HepG2 (cell line): ENCODE measurements around the gene C14orf93. TPM values are rescaled to one million over a fixed set of nuclear protein-coding genes. Genes with fewer than 3 reads are reported as not detected.
A peak's percentile ranks its signal among the peaks of the same experiment; 100 is the strongest.

ENCODE experiments used
- ELF1 ChIP-seq: sonication (generic); formaldehyde crosslinking; IDR thresholded peaks from 2 replicates; pipeline ENCODE4 v1.4.0; 2020; ENCODE audit warnings: missing genetic modification reagents
- FOSL2 ChIP-seq: sonication (generic); formaldehyde crosslinking; IDR thresholded peaks from 2 replicates; pipeline ENCODE4 v1.4.0; 2020; ENCODE audit warnings: missing genetic modification reagents
- FOXA1 ChIP-seq, 2 experiments: fragments of 450-650 bp in 1 of 2; sonication (generic) in 1 of 2; formaldehyde crosslinking in 1 of 2; IDR thresholded peaks; 2 replicates each; pipeline versions ENCODE4 v1.4.0 to v1.6.1; 2016 to 2020; ENCODE audit warnings: missing genetic modification reagents in 1 of 2
- FOXK1 ChIP-seq: sonication (generic); formaldehyde crosslinking; IDR thresholded peaks from 2 replicates; pipeline ENCODE4 v1.4.0; 2020; ENCODE audit warnings: low read depth, missing genetic modification reagents, borderline replicate concordance
- GATAD1 ChIP-seq: IDR thresholded peaks from 2 replicates; pipeline ENCODE4 v1.6.1; 2016; ENCODE audit warnings: missing genetic modification reagents, missing compliant biosample characterization
- GPN1 ChIP-seq: sonication (generic); formaldehyde crosslinking; IDR thresholded peaks from 2 replicates; pipeline ENCODE4 v1.5.1; 2020; ENCODE audit warnings: missing genetic modification reagents, borderline replicate concordance
- GTF2F1 ChIP-seq: fragments of 150-350 bp; IDR thresholded peaks from 2 replicates; pipeline ENCODE4 v1.6.1; 2014; ENCODE audit warnings: low read length
- HNRNPUL1 ChIP-seq: fragments of 200-400 bp; formaldehyde crosslinking; IDR thresholded peaks from 2 replicates; pipeline ENCODE4 v1.6.1; 2017; ENCODE audit warnings: low read depth, mild to moderate bottlenecking, low read length, moderate library complexity
- MED8 ChIP-seq: sonication (generic); formaldehyde crosslinking; IDR thresholded peaks from 2 replicates; pipeline ENCODE4 v1.8.1; 2023; ENCODE audit warnings: mild to moderate bottlenecking, missing genetic modification reagents; ENCODE audit not compliant: insufficient replicate concordance
- NBN ChIP-seq: fragments of 450-650 bp; conservative IDR thresholded peaks from 2 replicates; pipeline ENCODE4 v1.6.1; 2017
- NFE2L1 ChIP-seq: sonication (generic); formaldehyde crosslinking; IDR thresholded peaks from 2 replicates; pipeline ENCODE4 v1.4.0; 2020; ENCODE audit warnings: missing genetic modification reagents, mild to moderate bottlenecking, borderline replicate concordance
- NONO ChIP-seq, 2 experiments: fragments of 450-650 bp in 1 of 2; sonication (generic) in 1 of 2; formaldehyde crosslinking in 1 of 2; IDR thresholded peaks in 1 of 2; conservative IDR thresholded peaks in 1 of 2; 2 replicates each; pipeline versions ENCODE4 v1.6.1 to v1.8.0; 2017 to 2022; ENCODE audit warnings: mild to moderate bottlenecking in 1 of 2, missing genetic modification reagents in 1 of 2, moderate library complexity in 1 of 2
- PAX8 ChIP-seq: sonication (generic); formaldehyde crosslinking; IDR thresholded peaks from 2 replicates; pipeline ENCODE4 v1.8.0; 2022; ENCODE audit warnings: mild to moderate bottlenecking, missing genetic modification reagents, borderline replicate concordance
- SUZ12 ChIP-seq: fragments of 150-350 bp; IDR thresholded peaks from 2 replicates; pipeline ENCODE4 v1.6.1; 2014; ENCODE audit warnings: low read depth, low read length
- SYNCRIP ChIP-seq: fragments of 200-400 bp; formaldehyde crosslinking; IDR thresholded peaks from 2 replicates; pipeline ENCODE4 v1.6.1; 2018; ENCODE audit warnings: mild to moderate bottlenecking, low read depth, low read length; ENCODE audit not compliant: insufficient read depth
- ZBTB8A ChIP-seq: sonication (generic); formaldehyde crosslinking; IDR thresholded peaks from 2 replicates; pipeline ENCODE4 v1.4.0; 2020; ENCODE audit warnings: mild to moderate bottlenecking, low read depth, missing genetic modification reagents, borderline replicate concordance
- ZC3H4 ChIP-seq: sonication (generic); formaldehyde crosslinking; IDR thresholded peaks from 2 replicates; pipeline ENCODE4 v1.4.0; 2020; ENCODE audit warnings: missing genetic modification reagents, borderline replicate concordance
- ZEB1 ChIP-seq: IDR thresholded peaks from 2 replicates; pipeline ENCODE4 v1.6.1; 2012; ENCODE audit warnings: mild to moderate bottlenecking, low read depth, inconsistent platforms; ENCODE audit not compliant: insufficient replicate concordance
- ZFYVE20 ChIP-seq: sonication (generic); formaldehyde crosslinking; IDR thresholded peaks from 2 replicates; pipeline ENCODE4 v1.8.0; 2023; ENCODE audit warnings: low read depth, mild to moderate bottlenecking, moderate library complexity, missing genetic modification reagents, borderline replicate concordance
- ZKSCAN8 ChIP-seq: IDR thresholded peaks from 2 replicates; pipeline ENCODE4 v1.6.1; 2016; ENCODE audit warnings: borderline replicate concordance, missing genetic modification reagents, missing compliant biosample characterization
- ZNF235 ChIP-seq: sonication (generic); formaldehyde crosslinking; IDR thresholded peaks from 2 replicates; pipeline ENCODE4 v1.8.1; 2023; ENCODE audit warnings: mild to moderate bottlenecking, missing genetic modification reagents, borderline replicate concordance
- ZNF264 ChIP-seq: sonication (generic); formaldehyde crosslinking; IDR thresholded peaks from 2 replicates; pipeline ENCODE4 v1.4.0; 2020; ENCODE audit warnings: missing genetic modification reagents
- ZNF335 ChIP-seq: sonication (generic); formaldehyde crosslinking; IDR thresholded peaks from 2 replicates; pipeline ENCODE4 v1.4.0; 2020; ENCODE audit warnings: missing genetic modification reagents
- ZNF33A ChIP-seq: sonication (generic); formaldehyde crosslinking; IDR thresholded peaks from 2 replicates; pipeline ENCODE4 v1.5.1; 2020; ENCODE audit warnings: missing genetic modification reagents, mild to moderate bottlenecking, moderate library complexity, borderline replicate concordance
- ZNF383 ChIP-seq: sonication (generic); formaldehyde crosslinking; IDR thresholded peaks from 2 replicates; pipeline ENCODE4 v1.4.0; 2020; ENCODE audit warnings: missing genetic modification reagents, mild to moderate bottlenecking, borderline replicate concordance
- ZNF44 ChIP-seq: sonication (generic); formaldehyde crosslinking; IDR thresholded peaks from 2 replicates; pipeline ENCODE4 v1.5.1; 2020; ENCODE audit warnings: mild to moderate bottlenecking, missing genetic modification reagents
- polyA plus RNA-seq, 8 experiments: library from polyadenylated mRNA; depleted of rRNA in 3 of 8; stranded (reverse) in 7 of 8; unstranded in 1 of 8; fragments of >200 nt; fragmentation: Illumina TruSeq in 4 of 8; extraction: Trizol in 4 of 8; gene quantifications; 2 replicates each; pipeline versions ENCODE4 v1.2.1 to v1.2.3, GENCODE V29; 2011 to 2016; ENCODE audit warnings: low read depth in 4 of 8, missing spikeins in 1 of 8, mixed read lengths in 1 of 8; ENCODE audit not compliant: insufficient read depth in 1 of 8
- total RNA-seq, 5 experiments: library from RNA; depleted of rRNA; stranded (reverse); fragments of >200 nt; fragmentation: Illumina TruSeq; extraction: Trizol; gene quantifications; 2 replicates each; pipeline ENCODE4 v1.2.3, GENCODE V29; 2016; ENCODE audit warnings: low read depth in 1 of 5
- TF ChIP-seq, protein P1 (sequence below): sonication (generic); formaldehyde crosslinking; IDR thresholded peaks from 2 replicates; pipeline ENCODE4 v1.4.0; 2020; ENCODE audit warnings: missing genetic modification reagents, low read depth, mild to moderate bottlenecking, borderline replicate concordance
- TF ChIP-seq, protein P2 (sequence below): sonication (generic); formaldehyde crosslinking; IDR thresholded peaks from 2 replicates; pipeline ENCODE4 v1.8.1; 2023; ENCODE audit warnings: mild to moderate bottlenecking, missing genetic modification reagents

The C14orf93 gene
- total and polyA plus RNA-seq, 2 of the 13 experiments (the other 11 are each of a cell fraction or from before 2014, with no cell fraction given), result 11.4 to 22.5 TPM

DNA sequence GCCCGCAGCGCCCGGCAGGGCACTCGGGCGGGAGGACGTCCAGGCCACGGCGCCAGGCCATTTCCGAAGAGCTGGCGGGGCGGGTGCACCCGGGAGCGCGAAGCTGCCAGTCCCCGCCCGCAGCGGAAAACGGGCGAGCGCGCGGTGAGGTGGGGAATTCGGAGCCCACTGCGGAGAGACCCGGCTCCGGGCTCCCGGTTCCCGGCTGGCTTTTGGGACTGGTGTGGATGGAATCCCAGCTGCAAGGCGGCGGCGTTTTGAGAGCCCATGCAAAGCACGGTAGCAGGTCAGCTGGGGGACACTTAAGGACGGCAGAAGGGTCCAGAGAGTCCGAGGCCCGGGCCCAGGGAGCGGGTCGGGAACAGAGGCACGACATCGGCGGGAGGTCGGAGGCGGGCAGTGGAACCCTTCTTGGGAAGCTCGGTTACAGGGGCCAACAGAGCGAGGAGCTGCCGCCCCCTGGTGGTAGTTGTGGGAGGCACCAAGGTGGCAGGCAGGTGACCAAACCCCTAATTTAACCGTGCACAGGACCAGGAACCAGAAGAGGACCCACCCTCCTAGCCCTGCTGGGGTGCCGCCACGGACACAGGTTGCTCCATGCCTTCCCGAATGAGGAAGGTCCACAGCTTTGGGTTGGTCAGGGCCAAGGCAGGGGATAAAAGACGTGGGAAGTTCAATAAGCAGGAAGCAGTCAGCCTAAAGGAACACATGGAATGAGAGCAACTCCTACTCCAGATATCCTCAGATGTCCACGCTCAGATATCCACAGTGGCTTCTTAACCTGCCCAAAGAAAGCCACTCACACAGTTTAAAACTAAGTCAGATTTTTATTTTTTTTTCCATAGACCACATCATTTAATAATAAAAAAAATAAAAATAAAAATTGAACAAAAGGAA, 48.1 kb upstream of the C14orf93 start (continued):
- TF ChIP-seq ZNF33A (no peak), MED8 (CRISPR knock-in tag) (peak; percentile 52), GATAD1 (peak; percentile 48; the same call in 1 of the 2 replicates), ZFYVE20 (CRISPR knock-in tag) (no peak), ZBTB8A (CRISPR knock-in tag) (0 out of 2 replicates have a peak, but pooled peaks have one; percentile 72), PAX8 (peak; percentile 90), FOXK1 (peak; percentile 60; the same call in 1 of the 2 replicates), ZKSCAN8 (CRISPR knock-in tag) (peak; percentile 87), NONO (IDR thresholded peaks at IDR 0.05) (no peak), NONO (CRISPR knock-in tag; conservative IDR thresholded peaks at IDR 0.05) (peak; percentile 94), SUZ12 (peak; percentile 27; the same call in 1 of the 2 replicates), FOSL2 (CRISPR knock-in tag) (peak; percentile 61), ZEB1 (no peak), GPN1 (CRISPR knock-in tag) (no peak; the same call in 1 of the 2 replicates), HNRNPUL1 (no peak), ZNF44 (CRISPR knock-in tag) (peak; percentile 21; the same call in 1 of the 2 replicates), ZNF335 (peak; percentile 82; the same call in 1 of the 2 replicates), SYNCRIP (no peak), ZNF383 (CRISPR knock-in tag) (peak; percentile 84; the same call in 1 of the 2 replicates), NBN (no peak), ELF1 (CRISPR knock-in tag) (peak; percentile 54; the same call in 1 of the 2 replicates), ZNF264 (CRISPR knock-in tag) (no peak), ZNF235 (CRISPR knock-in tag) (peak; percentile 88), ZC3H4 (CRISPR knock-in tag) (peak; percentile 69; the same call in 1 of the 2 replicates), GTF2F1 (no peak), FOXA1 (IDR thresholded peaks at IDR 0.05) (no peak), FOXA1 (CRISPR knock-in tag; IDR thresholded peaks at IDR 0.05) (no peak), NFE2L1 (CRISPR knock-in tag) (peak; percentile 82; the same call in 1 of the 2 replicates)
- TF ChIP-seq, protein P1, sequence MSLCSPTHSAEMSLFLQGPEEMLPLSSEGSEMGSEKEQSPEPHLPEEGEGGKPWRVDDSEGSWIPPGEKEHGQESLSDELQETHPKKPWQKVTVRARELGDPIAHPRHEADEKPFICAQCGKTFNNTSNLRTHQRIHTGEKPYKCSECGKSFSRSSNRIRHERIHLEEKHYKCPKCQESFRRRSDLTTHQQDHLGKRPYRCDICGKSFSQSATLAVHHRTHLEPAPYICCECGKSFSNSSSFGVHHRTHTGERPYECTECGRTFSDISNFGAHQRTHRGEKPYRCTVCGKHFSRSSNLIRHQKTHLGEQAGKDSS (CRISPR knock-in tag), result peak; percentile 91; the same call in 1 of the 2 replicates
- TF ChIP-seq, protein P2, sequence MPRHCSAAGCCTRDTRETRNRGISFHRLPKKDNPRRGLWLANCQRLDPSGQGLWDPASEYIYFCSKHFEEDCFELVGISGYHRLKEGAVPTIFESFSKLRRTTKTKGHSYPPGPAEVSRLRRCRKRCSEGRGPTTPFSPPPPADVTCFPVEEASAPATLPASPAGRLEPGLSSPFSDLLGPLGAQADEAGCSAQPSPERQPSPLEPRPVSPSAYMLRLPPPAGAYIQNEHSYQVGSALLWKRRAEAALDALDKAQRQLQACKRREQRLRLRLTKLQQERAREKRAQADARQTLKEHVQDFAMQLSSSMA (CRISPR knock-in tag), result peak; percentile 83; the same call in 1 of the 2 replicates
